GM23338 (cell line): ENCODE measurements around the gene ACVRL1. TPM values are rescaled to one million over a fixed set of nuclear protein-coding genes. Genes with fewer than 3 reads are reported as not detected.
A peak's percentile ranks its signal among the peaks of the same experiment; 100 is the strongest.

Source experiments
- ATAC-seq: fragments of 200-7000 bp; cut with Tn5 transposase; 3 replicates; pipeline ENCODE4 v1.9.1; 2020
- DNase-seq: peaks from one replicate; pipeline ENCODE4 v3.0.0-alpha.2; 2015; ENCODE audit warnings: low spot score
- H2AFZ ChIP-seq: fragments of 200-600 bp; sonication (generic); 2 replicates; pipeline ENCODE4 v1.8.0; 2016; ENCODE audit warnings: antibody characterized with exemption, mild to moderate bottlenecking, moderate library complexity
- H3F3A ChIP-seq: fragments of 200-600 bp; sonication (generic); replicated peaks from 2 replicates; pipeline ENCODE4 v1.8.0; 2017; ENCODE audit warnings: antibody characterized with exemption, mixed run types, low read depth
- H3K27ac ChIP-seq: fragments of 200-600 bp; sonication (generic); 2 replicates; pipeline ENCODE4 v1.6.1; 2016; ENCODE audit warnings: low read depth
- H3K27me3 ChIP-seq: fragments of 200-600 bp; sonication (generic); 2 replicates; pipeline ENCODE4 v1.8.0; 2016; ENCODE audit warnings: mild to moderate bottlenecking, mixed run types, moderate library complexity; ENCODE audit not compliant: insufficient read depth
- H3K36me3 ChIP-seq: fragments of 200-600 bp; sonication (generic); 2 replicates; pipeline ENCODE4 v1.8.0; 2016; ENCODE audit warnings: mild to moderate bottlenecking; ENCODE audit not compliant: insufficient read depth
- H3K4me1 ChIP-seq: fragments of 200-600 bp; sonication (generic); 2 replicates; pipeline ENCODE4 v1.8.0; 2016; ENCODE audit warnings: mild to moderate bottlenecking, moderate library complexity; ENCODE audit not compliant: insufficient read depth
- H3K4me2 ChIP-seq: fragments of 200-600 bp; sonication (generic); 2 replicates; pipeline ENCODE4 v1.7.1; 2017; ENCODE audit warnings: mixed run types
- H3K4me3 ChIP-seq: fragments of 200-600 bp; sonication (generic); 2 replicates; pipeline ENCODE4 v1.6.1; 2016; ENCODE audit warnings: mixed run types
- H3K79me2 ChIP-seq: fragments of 200-600 bp; sonication (generic); replicated peaks from 2 replicates; pipeline ENCODE4 v1.8.0; 2017; ENCODE audit warnings: mild to moderate bottlenecking; ENCODE audit not compliant: insufficient read depth
- H3K9me2 ChIP-seq: fragments of 200-600 bp; sonication (generic); 2 replicates; pipeline ENCODE4 v1.8.0; 2017; ENCODE audit not compliant: insufficient read depth
- H4K20me1 ChIP-seq: fragments of 200-600 bp; sonication (generic); replicated peaks from 2 replicates; pipeline ENCODE4 v1.8.0; 2017; ENCODE audit warnings: mild to moderate bottlenecking; ENCODE audit not compliant: insufficient read depth
- H3K27ac Mint-ChIP-seq: 2 replicates; pipeline ENCODE4 v1.8.0; 2020; ENCODE audit warnings: inconsistent platforms, mild to moderate bottlenecking, moderate library complexity, mixed read lengths
- H3K27me3 Mint-ChIP-seq: 3 replicates; pipeline ENCODE4 v1.8.0; 2022; ENCODE audit warnings: low read depth, mild to moderate bottlenecking, moderate library complexity, mixed read lengths, inconsistent platforms; ENCODE audit not compliant: insufficient read depth, poor library complexity
- H3K36me3 Mint-ChIP-seq: 3 replicates; pipeline ENCODE4 v1.8.0; 2021; ENCODE audit warnings: low read depth, mild to moderate bottlenecking, inconsistent platforms, moderate library complexity, mixed read lengths
- H3K4me1 Mint-ChIP-seq: 3 replicates; pipeline ENCODE4 v1.8.0; 2020; ENCODE audit warnings: mild to moderate bottlenecking, inconsistent platforms, mixed read lengths
- H3K4me3 Mint-ChIP-seq: 3 replicates; pipeline ENCODE4 v1.8.0; 2021; ENCODE audit warnings: moderate library complexity, mild to moderate bottlenecking, inconsistent platforms, mixed read lengths
- H3K9me3 Mint-ChIP-seq: 3 replicates; pipeline ENCODE4 v1.8.0; 2020; ENCODE audit warnings: moderate library complexity, mild to moderate bottlenecking, inconsistent platforms, mixed read lengths
- CREB1 ChIP-seq: fragments of 250-450 bp; sonication (Bioruptor Pico); IDR thresholded peaks from 2 replicates; pipeline ENCODE4 v1.5.0; 2020; ENCODE audit warnings: low read depth, mild to moderate bottlenecking, moderate library complexity
- EZH2 ChIP-seq: fragments of 200-600 bp; sonication (generic); IDR thresholded peaks from one replicate; pipeline ENCODE4 v1.8.0; 2017; ENCODE audit warnings: antibody characterized with exemption, mild to moderate bottlenecking, low read depth; ENCODE audit not compliant: unreplicated experiment
- EZH2phosphoT487 ChIP-seq: fragments of 200-600 bp; sonication (generic); IDR thresholded peaks from one replicate; pipeline ENCODE4 v1.8.1; 2018; ENCODE audit warnings: antibody characterized with exemption; ENCODE audit not compliant: unreplicated experiment
- JUNB ChIP-seq: IDR thresholded peaks from one replicate; pipeline ENCODE4 v1.6.1; 2016; ENCODE audit warnings: antibody characterized with exemption; ENCODE audit not compliant: unreplicated experiment
- NANOG ChIP-seq: IDR thresholded peaks from 2 replicates; pipeline ENCODE4 v1.6.1; 2016; ENCODE audit warnings: antibody characterized with exemption, borderline replicate concordance
- POLR2AphosphoS5 ChIP-seq: IDR thresholded peaks from 2 replicates; pipeline ENCODE4 v1.6.1; 2016; ENCODE audit warnings: antibody characterized with exemption, low read depth
- ZNF114 ChIP-seq: fragments of 250-450 bp; sonication (Bioruptor Pico); IDR thresholded peaks from 2 replicates; pipeline ENCODE4 v1.5.0; 2020; ENCODE audit warnings: mild to moderate bottlenecking, moderate library complexity
- ZNF331 ChIP-seq: fragments of 250-450 bp; sonication (Bioruptor Pico); IDR thresholded peaks from 2 replicates; pipeline ENCODE4 v1.5.0; 2020; ENCODE audit warnings: low read depth, mild to moderate bottlenecking, moderate library complexity
- polyA plus RNA-seq: library from polyadenylated mRNA; unstranded; fragments of >200 nt; fragmentation: Nextera tagmentation; extraction: Ambion mirVana; gene quantifications from 2 replicates; pipeline ENCODE4 v1.2.1, GENCODE V29; 2016
- total RNA-seq: library from RNA; depleted of rRNA; stranded (reverse); fragments of >200 nt; shearing (Covaris generic); gene quantifications from 2 replicates; pipeline ENCODE4 v1.2.3, GENCODE V29; 2014
- TF ChIP-seq, protein P1 (sequence below), 2 experiments: fragments of 200-600 bp in 1 of 2; sonication (generic) in 1 of 2; conservative IDR thresholded peaks; 2 replicates each; pipeline versions ENCODE4 v1.5.1 to v1.6.1; 2016 to 2017; ENCODE audit warnings: antibody characterized with exemption in 2 of 2, low read depth in 2 of 2, mild to moderate bottlenecking in 2 of 2, moderate library complexity in 1 of 2
- TF ChIP-seq, protein P2 (sequence below): IDR thresholded peaks from 2 replicates; pipeline ENCODE4 v1.6.1; 2016; ENCODE audit warnings: antibody characterized with exemption
- TF ChIP-seq, protein P3 (sequence below): IDR thresholded peaks from one replicate; pipeline ENCODE4 v1.6.1; 2018; ENCODE audit warnings: antibody characterized with exemption; ENCODE audit not compliant: unreplicated experiment

Gene ACVRL1
- total and polyA plus RNA-seq, 2 experiments from 2014 or later: 0.28 TPM; not detected in 1

DNA sequence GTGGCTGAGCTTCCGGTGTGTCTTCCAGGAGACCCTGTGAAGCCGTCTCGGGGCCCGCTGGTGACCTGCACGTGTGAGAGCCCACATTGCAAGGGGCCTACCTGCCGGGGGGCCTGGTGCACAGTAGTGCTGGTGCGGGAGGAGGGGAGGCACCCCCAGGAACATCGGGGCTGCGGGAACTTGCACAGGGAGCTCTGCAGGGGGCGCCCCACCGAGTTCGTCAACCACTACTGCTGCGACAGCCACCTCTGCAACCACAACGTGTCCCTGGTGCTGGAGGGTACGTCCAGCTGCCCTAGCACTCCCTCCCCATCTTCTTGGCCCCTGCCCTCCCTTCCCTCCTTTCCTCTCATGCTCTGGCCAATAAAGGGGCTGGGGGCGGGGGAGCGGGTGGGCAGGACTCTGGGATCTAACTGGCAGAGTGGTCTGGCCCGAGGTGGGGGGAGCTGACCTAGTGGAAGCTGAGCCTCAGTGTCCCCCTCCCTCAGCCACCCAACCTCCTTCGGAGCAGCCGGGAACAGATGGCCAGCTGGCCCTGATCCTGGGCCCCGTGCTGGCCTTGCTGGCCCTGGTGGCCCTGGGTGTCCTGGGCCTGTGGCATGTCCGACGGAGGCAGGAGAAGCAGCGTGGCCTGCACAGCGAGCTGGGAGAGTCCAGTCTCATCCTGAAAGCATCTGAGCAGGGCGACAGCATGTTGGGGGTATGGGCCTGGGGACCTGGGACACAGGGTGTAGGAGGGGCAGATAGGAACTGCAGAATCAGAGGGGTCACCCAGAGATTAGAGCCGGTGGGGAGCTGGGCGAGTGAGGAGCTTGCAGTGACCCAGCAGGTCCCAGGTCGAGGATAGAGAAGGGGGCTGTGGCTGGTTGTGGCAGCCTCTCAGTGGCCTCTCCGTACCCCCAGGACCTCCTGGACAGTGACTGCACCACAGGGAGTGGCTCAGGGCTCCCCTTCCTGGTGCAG, 6.0 kb downstream of the ACVRL1 start:
- no peaks in the 10 kb centered on the region for H3K4me1 ChIP-seq
- H3K27me3 ChIP-seq: peaks cover 25% of the 10 kb centered on the region
- Mint-ChIP-seq H3K4me1 (peaks cover 22% of the 10 kb centered on the region), H3K27me3 (peaks cover 20% of the 10 kb centered on the region), H3K36me3 (no peaks in the 10 kb centered on the region), H3K4me3 (no peak overlapping the region), H3K9me3 (peaks cover 3% of the 10 kb centered on the region; the same call in 1 of the 3 replicates), H3K27ac (no peak overlapping the region)
- H3K36me3 ChIP-seq: no peaks in the 10 kb centered on the region
- TF ChIP-seq, protein P1, sequence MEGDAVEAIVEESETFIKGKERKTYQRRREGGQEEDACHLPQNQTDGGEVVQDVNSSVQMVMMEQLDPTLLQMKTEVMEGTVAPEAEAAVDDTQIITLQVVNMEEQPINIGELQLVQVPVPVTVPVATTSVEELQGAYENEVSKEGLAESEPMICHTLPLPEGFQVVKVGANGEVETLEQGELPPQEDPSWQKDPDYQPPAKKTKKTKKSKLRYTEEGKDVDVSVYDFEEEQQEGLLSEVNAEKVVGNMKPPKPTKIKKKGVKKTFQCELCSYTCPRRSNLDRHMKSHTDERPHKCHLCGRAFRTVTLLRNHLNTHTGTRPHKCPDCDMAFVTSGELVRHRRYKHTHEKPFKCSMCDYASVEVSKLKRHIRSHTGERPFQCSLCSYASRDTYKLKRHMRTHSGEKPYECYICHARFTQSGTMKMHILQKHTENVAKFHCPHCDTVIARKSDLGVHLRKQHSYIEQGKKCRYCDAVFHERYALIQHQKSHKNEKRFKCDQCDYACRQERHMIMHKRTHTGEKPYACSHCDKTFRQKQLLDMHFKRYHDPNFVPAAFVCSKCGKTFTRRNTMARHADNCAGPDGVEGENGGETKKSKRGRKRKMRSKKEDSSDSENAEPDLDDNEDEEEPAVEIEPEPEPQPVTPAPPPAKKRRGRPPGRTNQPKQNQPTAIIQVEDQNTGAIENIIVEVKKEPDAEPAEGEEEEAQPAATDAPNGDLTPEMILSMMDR (conservative IDR thresholded peaks at IDR 0.05; ENCODE audit: low read depth in 2 of 2): peak; percentile 51 to 72
- TF ChIP-seq, protein P2, sequence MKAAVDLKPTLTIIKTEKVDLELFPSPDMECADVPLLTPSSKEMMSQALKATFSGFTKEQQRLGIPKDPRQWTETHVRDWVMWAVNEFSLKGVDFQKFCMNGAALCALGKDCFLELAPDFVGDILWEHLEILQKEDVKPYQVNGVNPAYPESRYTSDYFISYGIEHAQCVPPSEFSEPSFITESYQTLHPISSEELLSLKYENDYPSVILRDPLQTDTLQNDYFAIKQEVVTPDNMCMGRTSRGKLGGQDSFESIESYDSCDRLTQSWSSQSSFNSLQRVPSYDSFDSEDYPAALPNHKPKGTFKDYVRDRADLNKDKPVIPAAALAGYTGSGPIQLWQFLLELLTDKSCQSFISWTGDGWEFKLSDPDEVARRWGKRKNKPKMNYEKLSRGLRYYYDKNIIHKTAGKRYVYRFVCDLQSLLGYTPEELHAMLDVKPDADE: no peak
- H3F3A ChIP-seq: no peaks in the 10 kb centered on the region
- H3K9me2 ChIP-seq: no peaks in the 10 kb centered on the region
- H3K4me3 ChIP-seq: no peak overlapping the region
- H4K20me1 ChIP-seq: no peaks in the 10 kb centered on the region
- 0 out of 2 replicates have a peak overlapping the region, but pooled peaks have one; percentile 23 for H2AFZ ChIP-seq
- DNase-seq (peak; percentile 74), ATAC-seq (peak; percentile 66)
- no peaks in the 10 kb centered on the region for H3K79me2 ChIP-seq
- no peak overlapping the region for H3K27ac ChIP-seq
- no peak overlapping the region for H3K4me2 ChIP-seq

DNA sequence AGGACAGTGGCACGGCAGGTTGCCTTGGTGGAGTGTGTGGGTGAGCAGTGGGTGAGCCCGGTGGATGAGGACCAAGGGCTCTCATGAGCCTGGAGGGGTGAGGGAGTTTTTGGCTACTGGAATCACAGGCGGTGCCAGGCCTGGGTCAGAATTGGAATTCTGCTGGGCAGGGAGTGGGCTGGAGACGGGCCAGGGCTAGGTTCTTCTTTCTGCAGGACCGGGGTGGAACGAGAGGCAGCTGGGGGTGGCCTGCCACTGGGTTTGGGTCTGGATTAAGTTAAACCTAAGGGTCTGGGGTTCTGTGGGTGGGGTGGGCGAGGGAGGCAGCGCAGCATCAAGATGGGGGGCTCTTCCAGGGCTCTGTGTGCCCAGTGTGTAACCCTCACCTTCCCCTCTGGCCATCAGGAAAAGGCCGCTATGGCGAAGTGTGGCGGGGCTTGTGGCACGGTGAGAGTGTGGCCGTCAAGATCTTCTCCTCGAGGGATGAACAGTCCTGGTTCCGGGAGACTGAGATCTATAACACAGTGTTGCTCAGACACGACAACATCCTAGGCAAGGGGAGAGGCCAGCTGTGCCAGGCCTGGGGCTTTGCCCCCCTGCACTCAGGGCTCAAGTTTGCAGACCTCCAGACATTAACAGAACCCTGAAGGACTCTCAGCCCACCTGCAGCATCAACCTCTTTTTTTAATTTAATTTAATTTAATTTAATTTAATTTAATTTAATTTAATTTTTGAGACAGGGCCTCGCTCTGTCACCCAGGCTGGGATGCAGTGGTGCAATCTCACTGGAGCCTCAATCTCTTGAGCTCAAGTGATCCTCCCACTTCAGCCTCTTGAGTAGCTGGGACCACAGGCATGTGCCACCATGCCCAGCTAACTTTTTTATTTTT, 7.0 kb downstream of the ACVRL1 start:
- peaks cover 22% of the 10 kb centered on the region for H3K4me1 Mint-ChIP-seq
- TF ChIP-seq ZNF114 (CRISPR knock-in tag) (no peak), ZNF331 (CRISPR knock-in tag) (no peak), JUNB (no peak), POLR2AphosphoS5 (no peak), NANOG (no peak), EZH2 (no peak), CREB1 (no peak), EZH2phosphoT487 (no peak)
- TF ChIP-seq, protein P1 (conservative IDR thresholded peaks at IDR 0.05; ENCODE audit: low read depth in 2 of 2): no peak
- TF ChIP-seq, protein P3, sequence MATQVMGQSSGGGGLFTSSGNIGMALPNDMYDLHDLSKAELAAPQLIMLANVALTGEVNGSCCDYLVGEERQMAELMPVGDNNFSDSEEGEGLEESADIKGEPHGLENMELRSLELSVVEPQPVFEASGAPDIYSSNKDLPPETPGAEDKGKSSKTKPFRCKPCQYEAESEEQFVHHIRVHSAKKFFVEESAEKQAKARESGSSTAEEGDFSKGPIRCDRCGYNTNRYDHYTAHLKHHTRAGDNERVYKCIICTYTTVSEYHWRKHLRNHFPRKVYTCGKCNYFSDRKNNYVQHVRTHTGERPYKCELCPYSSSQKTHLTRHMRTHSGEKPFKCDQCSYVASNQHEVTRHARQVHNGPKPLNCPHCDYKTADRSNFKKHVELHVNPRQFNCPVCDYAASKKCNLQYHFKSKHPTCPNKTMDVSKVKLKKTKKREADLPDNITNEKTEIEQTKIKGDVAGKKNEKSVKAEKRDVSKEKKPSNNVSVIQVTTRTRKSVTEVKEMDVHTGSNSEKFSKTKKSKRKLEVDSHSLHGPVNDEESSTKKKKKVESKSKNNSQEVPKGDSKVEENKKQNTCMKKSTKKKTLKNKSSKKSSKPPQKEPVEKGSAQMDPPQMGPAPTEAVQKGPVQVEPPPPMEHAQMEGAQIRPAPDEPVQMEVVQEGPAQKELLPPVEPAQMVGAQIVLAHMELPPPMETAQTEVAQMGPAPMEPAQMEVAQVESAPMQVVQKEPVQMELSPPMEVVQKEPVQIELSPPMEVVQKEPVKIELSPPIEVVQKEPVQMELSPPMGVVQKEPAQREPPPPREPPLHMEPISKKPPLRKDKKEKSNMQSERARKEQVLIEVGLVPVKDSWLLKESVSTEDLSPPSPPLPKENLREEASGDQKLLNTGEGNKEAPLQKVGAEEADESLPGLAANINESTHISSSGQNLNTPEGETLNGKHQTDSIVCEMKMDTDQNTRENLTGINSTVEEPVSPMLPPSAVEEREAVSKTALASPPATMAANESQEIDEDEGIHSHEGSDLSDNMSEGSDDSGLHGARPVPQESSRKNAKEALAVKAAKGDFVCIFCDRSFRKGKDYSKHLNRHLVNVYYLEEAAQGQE: no peak

More for the DNA sequence above, 7.0 kb downstream of the ACVRL1 start:
- Histone ChIP-seq H3K4me2 (no peak overlapping the region), H4K20me1 (no peaks in the 10 kb centered on the region), H3K36me3 (no peaks in the 10 kb centered on the region), H3K27me3 (peaks cover 15% of the 10 kb centered on the region), H3K4me1 (no peaks in the 10 kb centered on the region), H3K4me3 (no peak overlapping the region), H3K27ac (no peak overlapping the region), H2AFZ (no peak overlapping the region), H3K9me2 (no peaks in the 10 kb centered on the region), H3K79me2 (no peaks in the 10 kb centered on the region), H3F3A (no peaks in the 10 kb centered on the region)
- no peak overlapping the region for H3K4me3 Mint-ChIP-seq
- no peak for DNase-seq
- H3K9me3 Mint-ChIP-seq: peaks cover 3% of the 10 kb centered on the region; the same call in 1 of the 3 replicates
- no peak overlapping the region for H3K27ac Mint-ChIP-seq
- H3K27me3 Mint-ChIP-seq: peaks cover 17% of the 10 kb centered on the region
- no peak for ATAC-seq
- H3K36me3 Mint-ChIP-seq: no peaks in the 10 kb centered on the region
